ENCODE measurements around the gene ANKRD63. TPM values are rescaled to one million over a fixed set of nuclear protein-coding genes. Genes with fewer than 3 reads are reported as not detected.

Gene ANKRD63
- total and polyA plus RNA-seq, 4 donors, result not detected

DNA sequence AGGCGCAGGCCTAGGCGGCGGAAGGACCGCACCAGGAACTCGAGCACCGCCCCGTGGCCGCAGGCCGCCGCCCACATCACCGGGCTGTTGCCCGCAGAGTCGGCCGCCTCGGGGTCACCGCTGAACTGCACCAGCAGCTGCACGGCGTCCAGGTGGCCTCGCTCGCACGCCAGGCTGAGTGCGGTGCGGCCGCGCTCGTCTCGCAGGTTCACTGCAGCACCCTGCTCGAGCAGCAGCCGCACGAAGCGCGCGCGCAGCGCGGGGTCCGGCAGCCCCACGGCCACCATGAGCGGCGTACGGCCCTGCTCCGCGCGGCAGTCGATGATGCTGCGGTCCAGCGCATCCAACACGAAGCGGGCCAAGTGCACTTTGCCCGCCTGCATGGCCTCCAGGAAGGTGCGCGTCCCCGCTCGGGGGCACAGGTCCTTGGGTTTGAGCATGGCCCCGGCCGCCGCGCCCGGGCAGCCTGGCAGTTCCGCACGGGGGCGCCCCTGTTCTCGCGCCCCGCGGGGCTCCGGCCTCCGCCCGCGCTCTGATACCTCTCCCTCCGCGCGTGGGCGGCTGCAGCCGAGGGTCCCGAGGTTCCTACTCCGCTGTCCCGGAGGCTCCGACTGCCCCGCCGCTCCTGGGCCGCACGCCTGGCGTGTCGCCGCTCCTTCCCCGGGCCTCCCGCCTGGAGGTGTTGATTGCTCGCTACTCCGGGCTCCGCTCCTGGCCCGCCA lies 556 bp downstream of the ANKRD63 start:
- no peak overlapping the region for H3K4me3 ChIP-seq
- no peaks in the 10 kb centered on the region for H3K9me3 ChIP-seq (ENCODE audit: control insufficient read depth in 4 of 4, insufficient read depth in 3 of 4, low read length in 3 of 4)
- WGBS, 2 donors, result 0 to 1% methylated on average over 70 to 92 of the region's 92 CpGs
- TF ChIP-seq CTCF (IDR thresholded peaks at IDR 0.05; ENCODE audit: control extremely low read depth, extremely low read depth), result no peak
- no peak overlapping the region for H3K27ac ChIP-seq (ENCODE audit: low read depth in 1 of 2, low read length in 1 of 2)
- peaks cover 3 to 48% (median 44%) of the 10 kb centered on the region in 3 donors for H3K27me3 ChIP-seq (ENCODE audit: control insufficient read depth in 3 of 3, insufficient read depth in 3 of 3, low read length in 2 of 3)
- peaks cover 0 to 43% (median 12%) of the 10 kb centered on the region in 5 donors for H3K4me1 ChIP-seq (ENCODE audit: control insufficient read depth in 5 of 5, insufficient read depth in 5 of 5, low read length in 5 of 5)
- ATAC-seq (ENCODE audit: insufficient read depth, low FRiP score) (peak; percentile 34), DNase-seq (peak in 1 of 3 donors; percentile 38)
- no peaks in the 10 kb centered on the region for H3K36me3 ChIP-seq (ENCODE audit: control insufficient read depth in 4 of 4, insufficient read depth in 4 of 4, low read length in 4 of 4)
- H3K9ac ChIP-seq (ENCODE audit: insufficient read depth in 1 of 2, low read length in 2 of 2), result no peak overlapping the region

DNA sequence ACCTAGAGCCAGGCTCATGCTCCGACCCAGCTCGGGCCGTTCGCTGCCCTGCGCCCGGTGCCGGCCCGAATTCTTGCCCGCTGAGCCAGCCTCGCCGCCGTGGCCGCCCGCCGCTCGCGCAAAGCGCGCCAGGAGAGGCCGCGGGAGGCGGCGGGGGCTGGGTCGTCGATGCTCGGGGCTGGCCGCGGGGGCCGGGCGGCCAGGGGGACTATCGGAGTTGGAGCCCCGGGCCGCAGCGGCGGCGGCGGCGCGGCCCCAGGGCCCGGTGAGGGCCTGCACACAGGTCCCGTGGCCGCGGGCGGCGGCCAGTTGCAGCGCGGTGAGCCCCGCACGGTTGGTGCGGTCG lies 1.1 kb downstream of the ANKRD63 start:
- H3K27ac ChIP-seq (ENCODE audit: low read depth in 1 of 2, low read length in 1 of 2), result no peak overlapping the region
- TF ChIP-seq CTCF (IDR thresholded peaks at IDR 0.05; ENCODE audit: control extremely low read depth, extremely low read depth), result no peak
- ATAC-seq (ENCODE audit: insufficient read depth, low FRiP score) (no peak), DNase-seq (no peak)
- H3K4me1 ChIP-seq (ENCODE audit: control insufficient read depth in 5 of 5, insufficient read depth in 5 of 5, low read length in 5 of 5), result peaks cover 0 to 43% (median 12%) of the 10 kb centered on the region in 5 donors
- H3K9me3 ChIP-seq (ENCODE audit: control insufficient read depth in 4 of 4, insufficient read depth in 3 of 4, low read length in 3 of 4), result no peaks in the 10 kb centered on the region
- no peaks in the 10 kb centered on the region for H3K36me3 ChIP-seq (ENCODE audit: control insufficient read depth in 4 of 4, insufficient read depth in 4 of 4, low read length in 4 of 4)
- H3K9ac ChIP-seq (ENCODE audit: insufficient read depth in 1 of 2, low read length in 2 of 2), result no peak overlapping the region
- H3K27me3 ChIP-seq (ENCODE audit: control insufficient read depth in 3 of 3, insufficient read depth in 3 of 3, low read length in 2 of 3), result peaks cover 3 to 48% (median 44%) of the 10 kb centered on the region in 3 donors
- 5 to 8% methylated on average over 13 to 51 of the region's 51 CpGs for WGBS, 2 donors
- H3K4me3 ChIP-seq, result no peak overlapping the region

DNA sequence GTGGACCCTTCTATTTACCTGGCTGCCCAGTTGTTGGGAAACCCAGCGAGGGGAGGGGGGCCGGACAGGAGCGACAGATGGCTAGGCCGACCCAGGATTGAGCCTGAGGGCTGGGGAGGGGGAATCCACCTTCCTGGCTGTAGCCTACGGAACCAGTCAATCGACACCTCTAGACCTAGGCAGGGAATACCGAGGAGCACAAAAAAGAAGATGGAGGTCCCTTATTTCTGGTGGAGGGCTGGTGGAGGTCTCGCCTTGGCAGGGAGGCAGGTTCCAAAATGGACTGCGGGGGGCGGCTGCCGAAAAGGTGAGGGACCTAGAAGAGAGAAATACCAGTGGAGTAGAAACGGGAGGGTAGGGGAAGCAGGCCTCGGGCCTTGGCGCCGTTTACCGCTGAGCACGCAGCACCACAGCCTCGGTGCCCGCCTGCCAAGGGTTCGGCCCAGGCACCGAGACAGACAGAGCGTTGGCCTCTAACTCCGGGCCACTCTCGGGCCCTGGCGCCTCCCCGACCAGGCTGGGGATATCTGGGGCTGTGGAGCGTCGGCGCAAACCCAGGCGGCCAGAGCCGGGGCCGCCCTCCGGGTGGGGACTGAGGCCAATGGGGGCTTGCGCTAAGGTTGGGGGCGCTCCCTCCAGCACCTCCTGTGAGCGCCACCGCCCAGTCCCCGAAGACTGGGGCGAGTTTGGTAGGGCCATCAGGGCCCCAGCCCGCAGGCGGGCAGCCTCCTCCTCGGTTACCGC lies 1.6 kb downstream of the ANKRD63 start:
- no peak for ATAC-seq (ENCODE audit: insufficient read depth, low FRiP score)
- no peak for TF ChIP-seq CTCF (IDR thresholded peaks at IDR 0.05; ENCODE audit: control extremely low read depth, extremely low read depth)
- H3K4me3 ChIP-seq, result no peak overlapping the region
- H3K4me1 ChIP-seq (ENCODE audit: control insufficient read depth in 5 of 5, insufficient read depth in 5 of 5, low read length in 5 of 5), result peaks cover 0 to 39% (median 11%) of the 10 kb centered on the region in 5 donors
- WGBS, 2 donors, result 48 to 64% methylated on average over 43 of the region's 43 CpGs
- H3K27me3 ChIP-seq (ENCODE audit: control insufficient read depth in 3 of 3, insufficient read depth in 3 of 3, low read length in 2 of 3), result peaks cover 3 to 48% (median 44%) of the 10 kb centered on the region in 3 donors
- H3K9me3 ChIP-seq (ENCODE audit: control insufficient read depth in 4 of 4, insufficient read depth in 3 of 4, low read length in 3 of 4), result no peaks in the 10 kb centered on the region
- no peaks in the 10 kb centered on the region for H3K36me3 ChIP-seq (ENCODE audit: control insufficient read depth in 4 of 4, insufficient read depth in 4 of 4, low read length in 4 of 4)
- DNase-seq, result no peak
- H3K27ac ChIP-seq (ENCODE audit: low read depth in 1 of 2, low read length in 1 of 2), result no peak overlapping the region
- H3K9ac ChIP-seq (ENCODE audit: insufficient read depth in 1 of 2, low read length in 2 of 2), result no peak overlapping the region
